ENCODE data around the gene CEP83.
"Not testable (repeated sequence)": the region's sequence is repeated elsewhere in the genome, so short reads cannot be mapped to it uniquely, and the experiment has no call there.

Gene CEP83

DNA sequence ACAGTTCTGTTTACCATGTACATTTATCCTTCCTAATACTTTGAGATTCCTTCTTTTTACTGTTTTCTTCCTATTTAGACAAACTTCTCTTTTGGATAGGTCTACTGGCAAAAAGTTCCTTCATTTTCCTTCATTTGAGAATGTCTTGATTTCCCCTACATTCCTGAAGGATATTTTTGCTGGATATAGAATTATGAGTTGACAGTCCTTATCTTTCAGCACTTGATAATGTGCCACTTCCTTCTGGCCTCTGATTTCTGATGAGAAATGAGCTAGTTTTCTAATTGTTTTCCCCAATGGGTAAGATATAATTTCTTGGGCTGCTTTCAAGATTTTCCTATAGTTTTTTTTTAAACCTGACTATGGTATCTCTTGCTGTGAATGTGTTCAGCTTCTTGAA lies 75.6 kb downstream of the CEP83 start:
- DNase-seq (ENCODE audit: low spot score) (no peak), FAIRE-seq (no peak)

DNA sequence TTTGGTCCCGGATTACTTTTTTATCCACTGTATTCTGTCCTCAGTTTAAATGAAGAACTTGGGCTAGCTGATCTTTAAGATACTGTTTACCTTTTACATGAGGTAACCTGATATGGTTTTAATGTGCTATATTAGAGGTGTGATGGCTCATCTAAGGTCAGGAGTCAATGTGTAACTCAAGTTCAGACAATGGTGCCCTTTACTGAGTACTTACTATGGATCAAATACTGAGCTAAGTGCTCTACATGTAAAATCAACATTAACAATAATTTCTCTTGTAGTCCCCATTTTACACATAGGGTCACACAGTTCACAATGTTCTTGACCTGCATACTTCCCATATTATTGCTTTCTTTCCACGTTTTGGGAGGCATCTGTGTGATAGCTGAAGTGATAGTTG lies 79.2 kb downstream of the CEP83 start:
- FAIRE-seq: no peak
- DNase-seq (ENCODE audit: low spot score): no peak

DNA sequence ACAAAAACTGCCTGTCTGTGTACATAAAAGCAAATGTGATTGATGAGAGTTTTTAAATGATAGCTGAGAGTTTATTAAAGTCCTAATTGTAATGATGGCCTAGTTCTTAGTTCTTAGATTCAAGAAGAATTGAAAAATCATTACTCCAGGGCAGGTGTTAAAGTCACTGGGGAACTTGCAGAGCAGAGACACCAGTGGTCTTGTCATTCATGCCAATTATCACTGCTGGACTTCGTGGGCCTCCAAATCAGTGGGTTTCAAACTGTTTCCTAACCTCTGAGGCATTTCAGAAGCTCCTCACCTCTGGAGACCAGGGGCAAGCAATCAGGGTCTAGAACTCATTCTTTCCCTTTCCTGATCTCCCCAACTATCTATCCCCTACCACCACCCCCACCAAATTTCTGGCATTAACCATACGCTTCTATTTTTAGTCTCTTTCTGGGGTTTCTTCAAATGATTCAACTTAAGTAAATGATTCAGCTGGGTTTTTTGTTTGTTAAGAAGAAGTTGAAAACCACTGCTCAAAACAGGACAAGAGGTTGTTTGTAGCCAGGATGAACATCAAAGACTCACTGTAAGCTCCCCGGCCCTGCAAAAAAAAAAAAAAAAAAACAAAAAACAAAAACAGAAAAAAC lies 80.1 kb downstream of the CEP83 start:
- no peak for DNase-seq (ENCODE audit: low spot score)
- FAIRE-seq: no peak

DNA sequence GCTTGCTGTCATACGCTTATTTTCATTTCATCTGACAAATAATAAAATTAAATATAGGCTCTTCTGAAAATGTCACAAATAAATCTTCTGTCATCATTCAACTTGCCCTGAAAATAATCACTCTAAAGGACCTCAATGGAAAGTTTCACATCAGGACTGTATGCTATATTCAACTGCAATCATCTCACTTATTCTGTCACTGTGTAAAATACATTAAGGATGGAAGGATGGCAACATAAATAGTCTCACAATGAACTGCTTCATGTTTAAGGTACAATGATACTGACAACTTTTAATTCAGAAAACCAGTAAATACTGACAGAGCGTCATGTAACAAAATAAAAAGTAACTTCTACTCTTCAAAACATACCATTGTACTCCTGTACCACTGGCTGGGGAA lies 82.1 kb downstream of the CEP83 start:
- FAIRE-seq (no peak), DNase-seq (ENCODE audit: low spot score) (no peak)

DNA sequence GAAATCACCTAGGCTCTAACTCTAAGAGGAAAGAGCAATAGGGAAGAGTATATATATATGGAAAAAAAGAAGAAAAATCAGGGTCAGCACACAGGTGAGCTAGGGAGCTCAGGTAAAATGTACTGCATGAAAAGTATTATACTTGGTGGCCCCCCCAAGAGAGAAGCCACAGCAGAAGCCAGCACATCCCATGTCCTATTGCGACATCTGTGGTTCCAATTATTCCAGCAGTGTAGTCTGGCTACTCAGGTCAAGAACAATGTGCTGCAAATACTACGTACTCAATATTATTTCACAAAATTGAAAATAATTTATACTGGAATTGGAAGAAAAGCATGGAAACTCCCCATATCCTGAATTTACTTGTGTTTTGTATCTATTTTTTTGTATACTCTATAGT lies 85.5 kb downstream of the CEP83 start:
- DNase-seq (ENCODE audit: low spot score) (no peak), FAIRE-seq (no peak)

DNA sequence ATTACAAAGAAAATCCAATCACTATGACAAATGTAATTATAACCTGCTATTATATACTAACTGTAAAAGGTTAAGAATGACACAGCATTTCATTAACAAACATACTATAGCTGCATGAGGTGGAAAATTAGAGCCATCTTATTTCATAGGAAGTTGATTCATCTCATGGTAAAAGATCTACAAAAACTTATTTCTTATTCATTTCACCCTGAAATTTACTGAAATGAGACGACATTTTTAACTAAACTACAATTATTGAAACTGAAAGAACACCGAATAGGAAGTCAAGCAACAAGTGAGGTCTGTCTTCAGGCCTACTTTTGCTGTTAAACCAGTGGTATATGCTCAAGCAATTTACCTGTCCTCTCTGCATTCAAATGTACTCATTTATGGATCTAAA lies 87.2 kb downstream of the CEP83 start:
- FAIRE-seq: no peak
- no peak for DNase-seq (ENCODE audit: low spot score)

DNA sequence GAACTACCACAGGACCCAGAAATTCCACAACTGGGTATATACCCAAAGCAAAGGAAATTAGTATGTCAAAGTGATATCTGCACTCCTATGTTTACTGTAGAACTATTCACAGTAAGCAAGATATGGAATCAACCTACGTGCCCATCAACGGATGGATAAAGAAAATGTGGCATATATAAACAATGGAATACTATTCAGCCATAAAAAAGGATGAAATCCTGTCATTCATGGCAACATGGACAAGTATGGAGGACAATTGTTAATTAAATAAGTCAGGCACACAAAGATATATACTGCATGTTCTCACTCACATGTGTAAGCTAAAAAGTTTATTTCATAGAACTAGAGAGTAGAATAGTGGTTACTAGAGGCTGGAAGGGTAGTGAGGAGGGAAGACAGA lies 97.0 kb downstream of the CEP83 start:
- no peak for FAIRE-seq
- DNase-seq (ENCODE audit: low spot score): no peak

DNA sequence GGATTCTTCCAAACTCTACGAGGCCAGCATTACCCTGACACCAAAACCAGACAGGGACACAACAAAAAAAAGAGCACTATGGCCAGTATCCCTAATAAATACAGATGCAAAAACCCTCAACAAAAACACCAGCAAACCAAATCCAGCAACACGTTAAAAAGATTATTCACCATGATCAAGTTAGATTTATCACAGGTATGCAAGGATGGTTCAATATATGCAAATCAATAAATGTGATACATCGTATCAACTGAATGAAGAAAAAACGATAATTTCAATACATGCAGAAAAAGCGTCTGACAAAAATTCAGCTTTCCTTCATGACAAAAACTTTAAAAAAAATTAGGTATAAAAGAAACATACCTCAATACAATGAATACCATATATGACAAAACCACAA lies 99.9 kb downstream of the CEP83 start:
- FAIRE-seq (no peak), DNase-seq (ENCODE audit: low spot score) (no peak)

DNA sequence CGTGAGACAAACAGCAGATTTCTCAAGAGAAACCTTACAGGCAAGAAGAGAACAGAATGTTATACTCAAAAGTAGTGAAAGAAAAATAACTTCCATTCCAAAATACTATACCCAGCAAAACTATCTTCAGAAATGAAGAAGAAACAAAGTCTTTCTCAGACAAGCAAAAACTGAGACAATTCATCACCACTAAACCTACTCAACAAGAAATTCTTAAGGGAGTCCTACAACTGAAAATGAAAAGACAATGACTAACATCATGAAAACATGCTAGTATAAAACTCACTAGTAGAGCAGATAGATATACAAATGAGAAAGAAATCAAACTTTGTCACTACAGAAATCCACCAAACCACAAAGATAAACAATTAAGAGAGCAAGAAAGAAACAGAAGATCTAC lies 106.5 kb downstream of the CEP83 start:
- DNase-seq (ENCODE audit: low spot score): no peak
- FAIRE-seq: no peak

DNA sequence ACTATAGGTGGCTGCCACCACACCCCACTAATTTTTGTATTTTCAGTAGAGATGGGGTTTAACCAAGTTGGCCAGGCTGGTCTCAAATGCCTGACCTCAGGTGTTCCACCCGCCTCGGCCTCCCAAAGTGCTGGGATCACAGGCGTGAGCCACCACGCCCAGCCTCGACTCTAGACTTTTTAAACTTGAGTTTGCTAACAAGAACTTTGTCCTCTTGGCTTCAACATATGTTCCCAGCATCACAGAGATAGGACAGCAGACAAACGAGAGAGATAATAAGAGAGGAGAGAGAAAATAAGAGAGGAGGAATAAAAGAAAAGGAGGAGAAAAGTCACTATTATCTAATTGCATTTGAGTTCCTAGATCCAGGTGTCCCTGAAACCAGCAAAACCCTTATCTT lies 119.1 kb downstream of the CEP83 start:
- DNase-seq (ENCODE audit: low spot score) (no peak), FAIRE-seq (no peak)

DNA sequence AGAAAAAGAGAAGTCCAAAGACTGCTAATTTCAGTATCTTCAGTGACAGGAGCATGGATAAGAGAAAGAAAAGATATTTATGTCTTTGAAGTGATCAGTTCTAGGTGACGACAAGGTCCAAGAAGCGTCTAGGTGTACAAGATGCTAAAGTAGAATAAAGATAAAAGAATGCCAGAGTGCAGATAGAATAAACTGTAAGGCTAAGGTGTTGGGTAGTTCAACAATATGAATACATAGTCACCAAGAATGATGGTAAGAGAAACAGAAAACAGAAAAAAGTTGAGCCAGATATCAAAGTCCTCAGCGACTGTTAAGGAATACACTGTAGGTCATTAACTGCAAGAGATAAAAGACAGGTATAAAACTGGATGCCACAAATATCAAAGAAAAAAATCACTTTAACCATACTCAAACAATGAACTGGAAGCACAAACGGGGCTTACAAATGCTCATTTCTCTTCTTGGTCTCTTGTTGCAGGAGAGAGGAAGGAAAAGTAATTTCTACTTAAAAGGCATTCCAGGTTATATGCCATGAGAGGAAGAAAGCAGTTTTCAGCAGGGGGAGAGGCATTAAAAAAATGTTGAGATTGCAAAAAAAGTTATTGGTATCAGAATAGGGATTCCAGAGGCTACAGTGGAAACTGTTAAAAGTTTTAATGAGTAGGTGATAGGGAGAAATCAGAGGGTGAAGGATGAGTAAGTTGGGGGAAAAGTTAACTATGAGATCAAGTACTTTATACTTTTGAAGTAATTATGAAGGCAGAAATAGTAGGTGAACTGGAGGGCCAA lies 121.5 kb downstream of the CEP83 start:
- FAIRE-seq: no peak
- no peak for DNase-seq (ENCODE audit: low spot score)

DNA sequence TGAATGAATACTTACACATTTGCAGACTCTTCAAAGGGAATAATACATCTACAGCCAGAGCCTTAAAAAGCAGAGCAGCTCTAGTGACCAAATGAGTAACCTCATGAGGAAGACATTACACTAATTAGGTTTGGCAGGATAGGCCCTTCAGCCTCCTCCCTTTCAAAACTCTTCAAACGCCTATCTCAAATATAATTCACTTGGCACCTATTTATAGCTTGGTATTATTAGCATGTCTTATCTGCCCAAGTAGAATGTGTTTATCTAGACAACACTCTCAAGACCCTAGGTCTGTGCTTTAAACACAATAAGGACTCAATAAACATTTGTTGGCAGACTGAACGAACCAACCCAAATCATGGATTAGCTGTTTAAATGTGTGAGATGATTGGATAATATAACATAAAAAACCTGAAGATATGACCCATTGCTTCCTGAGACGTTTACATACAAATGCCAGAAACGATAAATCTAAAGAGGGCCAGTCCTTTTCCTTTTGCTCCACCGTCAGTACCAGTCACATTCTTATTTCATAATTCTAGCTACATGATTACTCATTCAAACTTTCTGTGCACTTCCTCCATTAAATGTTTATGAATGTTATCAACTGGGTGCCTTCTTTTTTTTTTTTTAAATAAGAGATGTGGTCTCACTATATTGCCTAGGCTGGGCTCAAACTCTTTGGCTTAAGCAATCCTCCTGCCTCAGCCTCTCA lies 123.3 kb downstream of the CEP83 start:
- FAIRE-seq (no peak), DNase-seq (ENCODE audit: low spot score) (no peak)

DNA sequence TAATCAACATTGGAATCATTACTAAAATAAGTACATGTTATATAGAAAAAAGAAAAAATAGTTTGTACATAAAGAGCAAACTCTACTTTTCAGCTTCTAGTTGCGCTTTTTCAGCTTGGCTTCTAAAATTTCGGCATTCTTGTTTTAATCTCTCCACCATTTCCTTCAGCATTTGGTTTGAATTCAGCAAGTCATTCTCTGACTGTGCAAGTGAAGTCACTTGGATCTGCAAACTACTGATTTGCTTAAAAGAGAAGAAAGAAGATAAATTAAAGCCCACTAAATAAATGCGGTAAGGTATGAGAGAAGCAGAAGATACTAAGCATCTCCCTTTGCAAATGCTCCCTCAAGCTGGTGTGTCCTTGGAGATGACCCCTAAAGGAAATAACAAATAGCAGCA lies 126.3 kb downstream of the CEP83 start:
- no peak for DNase-seq (ENCODE audit: low spot score)
- no peak for FAIRE-seq

DNA sequence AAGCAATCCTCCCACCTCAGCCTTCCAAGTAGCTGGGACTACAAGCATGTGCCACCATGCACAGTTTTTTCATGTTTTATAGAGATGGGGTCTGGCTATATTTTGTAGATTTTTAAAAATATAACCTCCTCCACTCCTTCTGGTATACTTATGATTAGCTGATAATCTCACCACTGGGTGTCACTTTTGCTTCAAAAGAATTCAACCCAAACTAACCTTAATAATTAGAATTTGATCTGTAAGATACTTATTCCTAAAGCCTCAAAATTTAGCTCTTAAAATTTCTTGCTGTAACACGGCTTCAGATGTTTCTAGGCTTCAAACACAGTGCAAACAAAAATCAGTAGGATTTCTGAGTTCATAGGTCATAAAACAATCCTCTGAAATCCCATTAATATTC lies 130.3 kb downstream of the CEP83 start:
- FAIRE-seq: no peak
- DNase-seq (ENCODE audit: low spot score): no peak

DNA sequence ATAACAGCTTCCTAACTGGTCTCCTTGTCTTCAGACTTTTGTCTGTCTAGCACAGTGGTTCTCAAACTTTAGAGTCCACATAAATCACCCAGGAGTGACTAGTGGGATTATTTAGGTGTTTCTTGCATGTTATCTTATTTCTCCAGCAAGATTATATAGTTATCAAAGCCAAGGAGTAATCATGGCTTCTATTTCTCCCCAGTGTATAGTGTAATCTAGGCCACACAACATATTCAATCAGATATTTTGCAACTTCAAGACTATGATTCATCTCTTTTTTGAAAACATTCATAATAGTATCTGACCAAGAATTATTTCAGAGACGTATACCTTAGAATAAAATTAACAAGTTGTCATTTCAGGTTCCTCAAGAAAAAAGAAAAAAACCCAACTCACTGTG lies 131.9 kb downstream of the CEP83 start:
- no peak for FAIRE-seq
- DNase-seq (ENCODE audit: low spot score): no peak

DNA sequence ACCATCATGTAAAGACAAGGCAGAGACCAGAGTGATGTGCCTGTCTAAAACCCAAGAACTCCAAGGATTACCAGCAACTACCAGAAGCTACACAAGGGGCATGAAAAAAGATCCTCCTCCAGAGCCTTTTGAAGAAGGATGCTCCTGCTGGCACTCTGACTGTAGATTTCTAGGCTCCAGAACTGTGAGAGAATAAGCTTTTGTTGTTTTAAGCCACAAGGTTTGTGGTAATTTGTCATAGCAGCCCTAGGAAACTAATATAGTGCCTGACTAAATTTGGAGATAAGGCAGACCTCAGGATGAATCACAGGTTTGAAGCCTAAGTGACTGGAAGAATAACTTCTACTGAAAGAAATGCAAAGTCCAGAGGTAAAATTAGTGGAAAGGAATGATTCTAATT lies 132.9 kb downstream of the CEP83 start:
- no peak for FAIRE-seq

DNA sequence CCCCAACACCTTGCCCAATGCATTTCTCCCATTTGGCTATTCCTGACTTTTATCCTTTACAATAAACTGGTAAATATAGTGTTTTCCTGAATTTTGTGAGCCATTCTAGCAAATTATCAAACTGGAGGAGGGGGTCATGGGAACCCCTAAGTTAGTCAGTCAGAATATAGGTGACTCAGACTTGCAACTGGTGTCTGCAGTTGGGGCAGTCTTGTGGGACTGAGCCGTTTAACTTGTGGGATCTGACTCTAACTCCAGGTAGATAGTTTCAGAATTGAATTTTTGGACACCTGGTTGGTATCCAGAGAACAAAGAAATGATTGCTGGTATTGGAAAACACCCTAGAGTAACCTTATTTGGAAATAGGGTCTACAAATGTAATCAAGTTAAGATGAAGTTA lies 133.4 kb downstream of the CEP83 start:
- DNase-seq (ENCODE audit: low spot score): no peak
- no peak for FAIRE-seq

More for the DNA sequence above, 132.9 kb downstream of the CEP83 start:
- DNase-seq (ENCODE audit: low spot score): no peak

DNA sequence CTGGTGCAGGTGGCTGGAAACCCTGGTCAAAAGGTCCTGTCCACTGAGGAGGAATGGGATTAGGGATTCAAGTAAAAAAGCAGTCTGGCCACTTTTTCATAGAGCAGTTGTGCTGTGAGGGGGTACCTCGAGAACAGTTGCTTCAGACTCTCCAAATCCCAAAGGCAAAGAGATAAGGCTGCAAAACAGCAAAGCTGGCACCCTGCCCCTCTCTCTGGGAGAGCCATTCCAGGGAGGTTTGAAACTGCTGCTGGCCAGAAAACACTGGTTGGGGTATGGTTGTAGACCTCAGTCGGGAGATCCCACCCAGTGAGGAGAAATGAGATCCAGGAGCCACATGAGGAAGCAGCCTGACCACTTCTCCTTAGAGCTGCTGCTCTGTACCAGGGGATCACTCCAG lies 137.3 kb downstream of the CEP83 start:
- DNase-seq (ENCODE audit: low spot score) (no peak), FAIRE-seq (no peak)

DNA sequence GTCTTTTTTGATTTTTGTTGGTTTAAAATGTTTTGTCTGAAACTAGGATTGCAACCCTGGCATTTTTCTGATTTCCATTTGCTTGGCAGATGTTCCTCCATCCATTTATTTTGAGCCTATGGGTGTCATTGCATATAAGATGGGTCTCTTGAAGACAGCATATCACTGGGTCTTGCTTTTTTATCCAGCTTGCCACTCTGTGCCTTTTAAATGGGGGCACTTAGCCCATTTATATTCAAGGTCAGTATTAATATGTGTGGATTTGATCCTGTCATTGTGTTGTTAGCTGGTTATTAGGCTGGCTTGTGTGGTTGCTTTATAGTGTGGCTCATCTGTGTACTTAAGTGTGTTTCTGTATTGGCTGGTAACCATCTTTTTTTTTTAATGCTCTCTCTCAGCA lies 139.6 kb downstream of the CEP83 start:
- DNase-seq (ENCODE audit: low spot score) (no peak), FAIRE-seq (no peak)

DNA sequence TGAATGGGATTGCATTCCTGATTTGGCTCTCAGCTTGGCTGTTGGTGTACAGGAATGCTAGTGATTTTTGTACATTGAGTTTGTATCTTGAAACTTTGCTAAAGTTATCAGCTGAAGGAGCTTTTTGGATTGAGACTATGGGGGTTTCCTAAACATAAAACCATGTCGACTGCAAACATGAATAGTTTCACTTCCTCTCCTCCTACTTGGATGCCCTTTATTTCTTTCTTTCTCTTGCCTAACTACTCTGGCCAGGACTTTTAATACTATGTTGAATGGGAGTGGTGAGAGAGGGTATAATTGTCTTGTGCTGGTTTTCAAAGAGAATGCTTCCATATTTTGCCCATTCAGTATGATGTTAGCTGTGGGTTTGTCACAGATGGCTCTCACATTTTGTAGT lies 141.5 kb downstream of the CEP83 start:
- no peak for FAIRE-seq
- DNase-seq (ENCODE audit: low spot score): no peak

DNA sequence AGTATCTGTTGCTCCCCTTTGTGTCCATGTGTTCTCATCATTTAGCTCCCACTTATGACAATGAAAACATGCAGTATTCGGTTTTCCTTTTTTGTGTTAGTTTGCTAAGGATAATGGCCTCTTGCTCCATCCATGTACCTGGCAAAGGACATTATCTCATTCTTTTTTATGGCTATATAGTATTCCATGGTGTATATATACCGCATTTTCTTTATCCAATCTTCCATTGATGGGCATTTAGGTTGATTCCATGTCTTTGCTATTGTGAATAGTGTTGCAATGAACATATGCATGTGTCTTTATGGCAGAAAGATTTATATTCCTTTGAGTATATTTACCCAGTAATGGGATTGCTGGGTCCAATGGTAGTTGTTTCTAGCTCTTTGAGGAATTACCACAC lies 143.1 kb downstream of the CEP83 start:
- not testable (repeated sequence) for FAIRE-seq; DNase-seq (ENCODE audit: low spot score)

DNA sequence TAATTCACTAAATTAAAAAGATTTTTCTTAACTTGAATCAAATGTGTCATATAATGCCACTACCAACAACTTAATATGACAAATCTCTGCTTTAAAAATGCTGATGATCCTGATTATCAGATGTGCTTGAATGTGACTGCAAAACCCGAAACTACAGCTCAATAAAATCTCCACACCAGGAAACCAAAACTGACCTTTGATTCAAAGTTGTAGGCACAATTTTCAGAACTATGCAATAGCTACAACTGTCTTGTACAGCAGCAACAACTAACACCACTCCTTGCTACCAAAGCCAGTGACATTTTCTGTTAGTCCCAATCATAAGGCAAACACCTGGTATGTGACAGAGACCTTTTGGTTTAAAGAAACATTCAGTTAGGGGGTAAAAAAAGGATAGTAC lies 147.3 kb downstream of the CEP83 start:
- no peak for FAIRE-seq

DNA sequence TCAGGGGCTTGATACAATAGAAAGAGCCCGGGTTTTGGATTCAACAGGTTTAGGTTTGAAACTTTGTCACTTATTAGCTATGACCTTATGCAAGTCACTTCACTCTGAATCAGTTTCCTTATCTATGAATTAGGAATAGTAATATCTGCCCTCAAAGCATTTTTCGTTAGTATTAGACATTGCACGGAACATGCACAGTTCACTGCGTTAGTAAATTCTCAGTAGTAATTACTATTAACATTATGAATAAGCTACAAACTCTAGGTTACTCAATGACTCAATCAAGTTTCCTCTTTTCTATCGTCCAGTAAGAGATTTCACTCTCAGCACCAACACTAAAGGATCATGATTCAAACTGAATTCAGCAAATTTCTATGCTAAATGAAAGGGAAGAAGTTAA lies 150.3 kb downstream of the CEP83 start:
- FAIRE-seq: no peak

More for the DNA sequence above, 147.3 kb downstream of the CEP83 start:
- DNase-seq (ENCODE audit: low spot score): no peak

More for the DNA sequence above, 150.3 kb downstream of the CEP83 start:
- no peak for DNase-seq (ENCODE audit: low spot score)
